22Rv1 (cell line): ENCODE data around the gene LGALS7B.

Source experiments
- H3K27ac ChIP-seq: fragments of 450-650 bp; 2 replicates; pipeline ENCODE4 v1.5.1; 2017
- ZFX ChIP-seq: fragments of 450-650 bp; IDR thresholded peaks from 2 replicates; pipeline ENCODE4 v1.6.1; 2017; ENCODE audit warnings: antibody characterized with exemption, borderline replicate concordance
- TF ChIP-seq, protein P1 (sequence below): fragments of 450-650 bp; IDR thresholded peaks from 2 replicates; pipeline ENCODE4 v1.5.1; 2017; ENCODE audit warnings: mild to moderate bottlenecking

The LGALS7B gene

DNA sequence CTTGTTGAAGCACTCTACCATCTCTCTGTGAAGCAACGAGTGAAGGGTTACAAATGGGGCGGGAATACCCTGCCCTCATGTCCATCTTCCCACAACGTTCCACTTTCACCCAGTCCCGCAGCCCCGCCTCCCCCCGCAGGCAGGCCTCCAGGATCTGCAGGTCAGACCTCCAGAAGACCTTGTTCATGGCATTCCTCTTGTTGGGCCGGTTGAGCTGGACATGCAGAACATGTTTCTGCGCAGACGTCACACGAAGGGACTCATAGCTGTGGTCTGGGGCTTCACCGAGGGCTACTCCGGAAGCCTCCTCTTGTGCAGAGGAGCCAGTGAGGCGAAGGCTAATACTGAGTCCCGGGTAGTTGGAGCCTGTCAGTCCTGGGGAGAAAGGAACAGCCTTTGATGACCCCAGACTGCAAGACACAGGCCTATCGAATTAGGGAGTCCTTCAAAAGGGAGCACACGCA lies 42.2 kb downstream of the LGALS7B start:
- H3K27ac ChIP-seq, result peak overlapping the region; percentile 100
- TF ChIP-seq ZFX, result no peak
- TF ChIP-seq, protein P1, sequence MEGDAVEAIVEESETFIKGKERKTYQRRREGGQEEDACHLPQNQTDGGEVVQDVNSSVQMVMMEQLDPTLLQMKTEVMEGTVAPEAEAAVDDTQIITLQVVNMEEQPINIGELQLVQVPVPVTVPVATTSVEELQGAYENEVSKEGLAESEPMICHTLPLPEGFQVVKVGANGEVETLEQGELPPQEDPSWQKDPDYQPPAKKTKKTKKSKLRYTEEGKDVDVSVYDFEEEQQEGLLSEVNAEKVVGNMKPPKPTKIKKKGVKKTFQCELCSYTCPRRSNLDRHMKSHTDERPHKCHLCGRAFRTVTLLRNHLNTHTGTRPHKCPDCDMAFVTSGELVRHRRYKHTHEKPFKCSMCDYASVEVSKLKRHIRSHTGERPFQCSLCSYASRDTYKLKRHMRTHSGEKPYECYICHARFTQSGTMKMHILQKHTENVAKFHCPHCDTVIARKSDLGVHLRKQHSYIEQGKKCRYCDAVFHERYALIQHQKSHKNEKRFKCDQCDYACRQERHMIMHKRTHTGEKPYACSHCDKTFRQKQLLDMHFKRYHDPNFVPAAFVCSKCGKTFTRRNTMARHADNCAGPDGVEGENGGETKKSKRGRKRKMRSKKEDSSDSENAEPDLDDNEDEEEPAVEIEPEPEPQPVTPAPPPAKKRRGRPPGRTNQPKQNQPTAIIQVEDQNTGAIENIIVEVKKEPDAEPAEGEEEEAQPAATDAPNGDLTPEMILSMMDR, result no peak

DNA sequence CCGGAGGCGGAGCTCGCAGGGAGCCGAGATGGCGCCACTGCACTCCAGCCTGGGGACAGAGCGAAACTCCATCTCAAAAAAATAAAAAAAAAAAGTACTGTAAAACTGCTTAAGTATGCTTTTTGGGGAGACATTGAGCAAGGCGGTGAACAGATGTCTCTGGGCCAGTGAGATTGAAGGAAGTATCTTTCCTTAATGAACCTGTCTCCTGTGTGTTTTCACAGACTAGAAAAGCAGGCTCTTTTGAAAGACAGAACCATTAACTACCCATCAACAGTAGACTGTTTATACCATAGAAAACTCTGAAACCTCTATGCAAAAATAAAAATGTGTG lies 44.1 kb downstream of the LGALS7B start:
- TF ChIP-seq ZFX, result no peak
- TF ChIP-seq, protein P1, result no peak
- peak overlapping the region; percentile 100 for H3K27ac ChIP-seq

DNA sequence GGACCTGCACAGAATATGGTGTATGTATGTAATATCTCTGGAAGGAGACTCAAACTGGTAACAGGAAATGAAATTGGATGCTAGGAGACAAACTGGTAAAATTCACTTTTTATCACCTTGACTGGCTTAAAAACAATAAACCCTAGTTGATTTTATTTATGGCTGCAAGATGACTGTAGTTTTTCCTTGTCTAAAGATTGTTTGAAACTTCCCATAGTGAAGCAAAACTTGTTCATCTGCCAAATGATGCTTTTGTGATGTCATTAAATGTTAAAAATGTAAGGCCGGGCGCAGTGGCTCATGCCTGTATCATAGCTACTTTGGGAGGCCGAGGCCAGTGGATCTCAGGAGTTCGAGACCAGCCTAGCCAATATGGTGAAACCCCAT lies 45.1 kb downstream of the LGALS7B start:
- peak overlapping the region; percentile 100 for H3K27ac ChIP-seq
- TF ChIP-seq, protein P1, result no peak
- TF ChIP-seq ZFX, result no peak

DNA sequence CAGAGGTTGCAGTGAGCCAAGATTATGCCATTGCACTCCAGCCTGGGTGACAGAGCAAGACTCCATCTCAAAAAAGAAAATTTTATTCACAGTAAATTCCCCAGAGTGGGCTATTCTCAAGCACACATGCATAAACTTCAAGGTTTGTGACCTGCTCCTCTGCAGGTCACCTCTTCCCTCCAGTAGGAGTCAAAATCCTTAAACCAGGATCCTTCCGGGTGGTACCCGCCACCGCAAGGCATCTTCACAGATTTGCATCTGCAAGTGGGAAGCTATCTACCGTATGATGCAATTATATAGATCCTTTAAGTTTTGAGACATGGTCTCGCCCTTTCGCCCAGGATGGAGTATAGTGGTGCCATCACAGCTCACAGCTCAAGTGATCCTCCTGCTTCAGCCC lies 45.6 kb downstream of the LGALS7B start:
- peak overlapping the region; percentile 100 for H3K27ac ChIP-seq
- no peak for TF ChIP-seq ZFX
- TF ChIP-seq, protein P1, result no peak

DNA sequence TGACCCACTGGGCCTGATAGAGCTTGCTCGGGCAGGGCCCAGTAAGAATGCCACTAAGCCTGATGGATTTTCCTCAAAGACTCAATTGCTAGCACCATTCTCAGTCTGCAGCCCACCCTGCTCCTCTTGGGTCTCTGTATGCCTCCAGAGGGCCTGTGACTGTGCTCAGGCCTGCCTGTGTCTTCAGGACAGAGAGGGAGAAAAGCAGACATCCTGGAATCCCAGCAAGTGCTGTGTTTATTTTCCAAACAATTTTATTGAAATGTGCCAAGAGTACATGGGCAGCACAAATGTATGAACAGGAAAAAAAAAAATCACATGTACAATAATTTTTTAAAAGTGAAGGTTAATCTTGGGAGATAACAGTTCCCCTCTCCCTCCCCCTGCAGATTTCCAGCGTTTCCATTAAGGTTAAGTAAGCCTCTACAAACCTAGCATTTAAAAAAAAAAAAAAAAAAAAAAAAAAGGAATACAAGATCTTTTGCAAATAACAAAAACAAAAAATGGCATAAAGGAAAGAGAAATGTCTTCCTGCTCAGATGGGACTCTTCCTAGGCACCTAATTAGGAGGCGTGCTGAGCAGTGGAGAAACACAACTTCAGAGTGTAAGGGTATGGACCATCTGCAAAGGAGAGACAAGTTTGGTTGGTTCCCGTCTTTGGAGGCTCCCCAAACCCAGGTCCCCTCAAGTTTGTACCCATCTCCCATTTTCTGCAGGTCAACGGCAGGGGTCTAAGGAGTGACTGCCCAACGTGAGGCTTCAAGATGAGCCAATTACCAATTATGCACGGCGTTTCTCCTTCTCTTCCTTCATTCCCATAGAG lies 47.4 kb downstream of the LGALS7B start:
- H3K27ac ChIP-seq, result peak overlapping the region; percentile 100
- TF ChIP-seq, protein P1, result no peak
- TF ChIP-seq ZFX, result no peak

DNA sequence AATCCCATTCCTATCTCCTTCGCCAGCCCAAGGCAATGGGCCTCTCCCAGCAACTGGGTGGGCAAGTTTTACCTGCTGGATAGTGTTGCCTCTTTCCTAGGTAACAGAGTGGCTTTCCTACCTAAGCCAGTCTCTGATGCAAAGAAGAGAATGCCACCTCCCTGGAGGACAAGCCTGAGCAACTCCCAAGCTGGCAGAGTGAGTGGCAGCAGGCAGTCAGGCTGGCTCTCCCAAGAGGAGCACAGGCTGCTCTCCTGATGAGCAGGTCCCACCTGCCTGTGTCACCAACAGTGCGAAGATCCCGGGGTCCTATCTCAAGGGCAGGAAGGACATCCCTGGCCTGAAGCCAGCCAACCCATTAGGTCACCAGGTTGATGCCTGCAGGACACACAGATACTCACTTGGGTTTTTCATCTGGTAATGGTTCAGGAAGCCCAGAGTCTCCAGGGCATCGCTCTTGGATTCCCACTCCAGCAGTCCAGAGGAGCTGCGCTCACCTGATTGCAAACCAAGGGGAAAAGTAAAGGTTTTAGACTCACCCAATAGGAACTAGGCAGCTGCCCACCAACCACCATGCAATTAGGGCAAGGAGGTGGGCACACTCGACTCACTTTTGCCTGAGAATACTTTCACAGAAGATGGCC lies 48.1 kb downstream of the LGALS7B start:
- no peak for TF ChIP-seq ZFX
- TF ChIP-seq, protein P1, result no peak
- peak overlapping the region; percentile 100 for H3K27ac ChIP-seq

DNA sequence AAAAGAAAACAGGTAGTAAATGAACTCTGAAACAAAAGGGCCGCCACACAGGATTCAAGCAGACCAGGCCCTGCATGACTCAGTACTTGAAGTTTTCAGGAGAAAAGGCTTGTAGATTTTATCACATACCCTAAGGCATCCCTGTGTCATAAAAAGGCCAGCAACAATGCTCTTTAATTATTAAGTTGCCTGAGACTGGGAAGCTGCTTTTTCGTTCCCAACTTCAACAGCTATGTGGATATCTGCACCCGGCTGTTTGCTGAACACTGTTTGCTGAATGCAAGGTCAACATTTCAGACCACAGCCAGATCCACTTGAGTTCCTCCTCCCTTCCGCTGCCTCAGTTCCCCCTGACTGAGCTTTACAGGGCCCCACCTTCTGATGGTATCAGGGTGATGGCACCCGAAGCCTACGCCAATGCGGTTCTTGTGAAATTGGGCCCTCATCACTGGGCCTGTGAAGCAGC lies 48.7 kb downstream of the LGALS7B start:
- H3K27ac ChIP-seq, result peak overlapping the region; percentile 100
- TF ChIP-seq, protein P1, result no peak
- no peak for TF ChIP-seq ZFX
